SIG-M5 treated with dmso at 0.1 percent for 504 hours (cell line): ENCODE measurements around the gene AAGAB.
"Not testable (repeated sequence)": the region's sequence is repeated elsewhere in the genome, so short reads cannot be mapped to it uniquely, and the experiment has no call there.

Source experiments
- DNase-seq: peaks from one replicate; lab custom pipeline; 2025; ENCODE audit not compliant: unreplicated experiment; lab: John Stamatoyannopoulos, UW

Gene AAGAB

DNA sequence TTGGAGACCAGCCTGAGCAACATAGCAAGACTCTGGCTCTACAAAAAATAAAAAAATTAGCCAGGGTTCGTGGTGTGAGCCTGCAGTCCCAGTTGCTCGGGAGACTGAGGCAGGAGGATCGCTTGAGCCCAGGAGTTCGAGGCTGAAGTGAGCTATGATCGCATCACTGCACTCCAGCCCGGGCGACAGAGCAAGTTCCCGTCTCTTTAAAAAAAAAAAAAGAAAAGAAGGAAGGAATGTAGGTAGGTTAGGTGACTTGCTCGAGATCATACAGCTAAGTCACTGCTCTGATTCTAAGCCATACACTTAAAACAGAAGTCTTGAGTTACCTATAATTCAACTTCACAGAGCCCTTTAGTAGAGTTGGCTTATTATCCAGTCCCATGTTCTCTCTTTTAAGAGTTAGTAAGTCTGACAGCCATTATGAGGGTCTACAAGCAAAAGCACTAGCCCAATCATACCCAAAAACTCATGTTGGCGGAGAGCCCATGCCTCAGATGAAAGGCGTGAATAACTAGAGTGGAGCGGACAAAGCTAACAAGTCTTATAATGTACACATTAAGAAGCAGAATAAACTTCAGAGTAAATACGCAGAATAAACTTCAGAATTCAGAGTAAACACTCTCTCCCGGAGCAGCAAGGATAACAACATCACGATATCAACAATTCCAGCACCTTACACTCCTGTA is 768 bp downstream of the AAGAB start:
- no peak for DNase-seq

DNA sequence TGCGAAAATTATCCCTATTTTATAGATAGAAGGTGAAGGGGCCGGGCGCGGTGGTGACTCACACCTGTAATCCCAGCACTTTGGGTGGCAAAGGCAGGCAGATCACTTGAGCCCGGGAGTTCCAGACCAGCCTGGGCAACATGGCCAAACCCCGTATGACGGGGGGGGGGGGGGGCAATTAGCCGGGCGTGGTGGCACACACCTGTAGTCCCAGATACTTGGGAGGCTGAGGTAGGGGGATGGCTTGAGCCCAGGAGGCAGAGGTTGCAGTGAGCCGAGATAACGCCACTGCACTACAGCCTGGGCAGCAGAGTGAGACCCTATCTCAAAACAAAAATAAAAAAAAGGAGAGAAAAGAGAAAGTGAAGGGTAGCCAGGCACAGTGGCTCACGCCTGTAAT is 1.4 kb downstream of the AAGAB start:
- DNase-seq, result no peak

DNA sequence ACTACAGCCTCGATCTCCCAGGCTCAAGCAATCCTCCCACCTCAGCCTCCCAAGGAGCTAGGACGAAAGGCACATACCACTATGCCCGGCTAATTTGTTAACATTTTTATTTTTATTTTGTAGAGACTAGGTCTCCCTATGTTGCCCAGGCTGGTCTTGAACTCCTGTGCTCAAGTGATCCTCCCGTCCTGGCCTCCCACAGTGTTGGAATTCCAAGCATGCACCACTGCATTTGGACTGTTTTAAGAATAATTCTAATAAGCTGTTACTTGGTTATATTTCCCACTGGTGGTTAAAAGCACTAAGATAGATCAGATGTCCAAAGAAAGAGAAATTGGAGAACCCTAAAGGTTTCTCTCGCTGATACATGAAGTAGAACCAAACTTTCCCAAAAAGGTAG is 3.1 kb downstream of the AAGAB start:
- DNase-seq, result no peak

DNA sequence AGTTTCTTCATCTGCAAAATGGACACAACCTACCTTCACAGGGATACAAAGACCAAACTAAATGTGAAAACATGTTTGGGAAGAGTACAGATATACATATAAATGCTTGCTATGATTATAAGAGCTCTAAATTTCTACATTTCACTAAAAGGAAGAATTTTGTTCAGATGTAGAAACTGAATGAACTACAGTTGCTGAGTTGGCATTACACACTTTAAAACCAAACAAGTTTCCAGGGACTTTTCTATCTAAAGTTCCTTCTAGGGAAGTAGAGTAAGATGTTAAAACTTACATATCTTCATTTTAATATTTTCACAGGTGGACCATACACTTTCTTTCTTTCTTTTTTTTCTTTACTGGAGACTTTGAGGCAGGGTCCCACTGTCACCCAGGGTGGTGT is 4.6 kb downstream of the AAGAB start:
- no peak for DNase-seq

DNA sequence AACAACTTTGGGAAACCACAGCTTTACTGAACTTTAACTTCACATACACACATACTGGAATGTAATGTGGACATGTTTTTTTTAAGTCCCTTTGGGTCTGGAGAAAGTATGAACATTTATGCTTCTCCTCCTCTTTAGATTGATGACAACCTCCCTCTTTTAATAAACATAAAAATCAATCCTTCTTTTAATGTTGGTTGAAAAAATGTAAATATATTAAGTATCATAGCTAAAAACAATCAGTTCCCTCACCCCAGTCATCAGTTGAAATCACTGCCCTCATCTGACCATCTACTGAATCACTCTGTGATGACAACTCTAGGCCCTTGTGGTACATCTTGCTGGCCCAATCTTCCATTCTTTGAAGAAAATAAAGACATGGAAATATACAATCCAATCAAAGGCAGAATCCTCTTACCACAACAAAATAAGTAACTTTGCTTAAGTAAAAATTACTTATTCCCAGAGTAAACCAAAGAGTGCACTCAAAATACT is 6.4 kb downstream of the AAGAB start:
- no peak for DNase-seq

DNA sequence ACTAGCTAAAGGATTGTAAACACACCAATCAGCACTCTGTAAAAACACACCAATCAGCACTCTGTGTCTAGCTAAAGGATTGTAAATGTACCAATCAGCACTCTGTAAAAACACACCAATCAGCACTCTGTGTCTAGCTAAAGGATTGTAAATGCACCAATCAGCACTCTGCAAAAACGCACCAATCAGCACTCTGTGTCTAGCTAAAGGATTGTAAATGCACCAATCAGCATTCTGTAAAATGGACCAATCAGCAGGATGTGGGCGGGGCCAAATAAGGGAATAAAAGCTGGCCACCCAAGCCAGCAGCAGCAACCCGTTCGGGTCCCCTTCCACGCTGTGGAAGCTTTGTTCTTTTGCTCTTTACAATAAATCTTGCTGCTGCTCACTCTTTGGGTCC is 7.9 kb downstream of the AAGAB start:
- DNase-seq, result not testable (repeated sequence)

DNA sequence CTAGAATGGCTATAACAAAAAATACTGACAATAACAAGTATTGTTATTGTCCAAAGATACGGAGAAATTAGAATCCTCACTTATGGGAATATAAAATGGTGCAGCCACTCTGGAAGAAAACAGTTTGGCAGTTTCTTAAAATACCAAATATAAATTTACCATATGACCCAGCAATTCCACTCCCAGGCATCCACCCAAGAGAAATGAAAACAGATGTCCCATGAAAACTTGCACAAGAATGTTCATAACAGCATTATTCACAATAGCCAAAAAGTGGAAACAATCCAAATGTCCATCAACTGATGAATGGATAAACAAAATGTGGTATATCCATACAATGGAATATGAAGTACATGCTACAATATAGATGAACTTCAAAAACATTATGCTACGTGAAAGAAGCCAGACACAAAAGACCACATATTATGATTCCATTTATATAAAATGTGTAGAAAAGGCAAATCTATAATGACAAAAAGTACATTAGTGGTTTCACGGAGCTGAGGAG is 9.4 kb downstream of the AAGAB start:
- no peak for DNase-seq

DNA sequence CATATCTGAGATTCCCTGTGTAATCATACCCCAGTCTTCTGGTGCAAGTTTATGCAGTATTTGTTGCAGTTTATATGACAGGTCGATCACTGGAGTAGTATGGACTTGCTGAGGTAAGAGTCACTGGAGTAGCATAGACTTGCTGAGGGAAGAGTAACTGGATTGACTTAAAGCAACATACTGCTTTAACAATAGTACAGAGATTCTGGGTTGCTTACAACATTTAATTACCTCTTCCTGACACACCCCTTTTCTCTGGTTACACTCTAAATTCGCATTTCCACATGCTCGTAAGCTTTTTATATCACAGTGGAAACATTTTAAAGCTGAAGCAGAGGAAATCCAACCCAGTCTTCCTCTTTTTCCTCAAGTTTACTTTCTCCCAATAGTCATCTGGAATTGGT is 11.8 kb downstream of the AAGAB start:
- peak; percentile 69 for DNase-seq

DNA sequence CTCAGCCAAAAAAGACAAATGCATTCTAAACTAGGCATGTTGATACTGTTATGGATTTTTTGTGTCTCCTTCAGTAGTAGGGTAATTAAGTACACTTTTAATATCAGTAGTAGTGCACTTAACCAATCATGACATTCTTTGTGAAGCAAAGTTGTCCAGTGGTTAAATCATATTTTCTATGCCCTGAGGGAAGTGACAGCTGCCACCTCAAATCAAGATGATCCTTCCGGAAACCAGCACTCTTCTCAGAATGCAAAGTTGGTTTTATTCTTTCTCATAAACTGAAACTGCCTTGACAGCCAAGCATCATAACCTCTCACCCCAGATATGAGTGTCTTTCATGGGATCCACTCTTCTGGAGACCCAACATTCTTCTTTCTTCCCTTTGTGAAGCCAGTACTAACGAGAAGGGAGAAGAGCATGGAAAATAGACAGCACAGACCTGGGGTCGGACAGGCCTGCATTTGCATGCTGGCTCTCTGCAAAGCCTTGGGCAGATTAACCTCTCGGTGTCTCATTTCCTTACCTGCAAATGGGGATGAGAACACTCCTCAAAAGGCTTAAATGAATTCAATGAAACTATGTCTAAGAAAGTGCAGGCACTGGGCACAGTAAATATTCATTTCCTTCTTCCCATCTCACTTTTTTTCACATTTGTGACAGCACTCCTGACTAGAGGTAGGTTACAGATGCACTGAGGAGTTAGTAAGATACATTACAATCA is 13.2 kb downstream of the AAGAB start:
- no peak for DNase-seq

DNA sequence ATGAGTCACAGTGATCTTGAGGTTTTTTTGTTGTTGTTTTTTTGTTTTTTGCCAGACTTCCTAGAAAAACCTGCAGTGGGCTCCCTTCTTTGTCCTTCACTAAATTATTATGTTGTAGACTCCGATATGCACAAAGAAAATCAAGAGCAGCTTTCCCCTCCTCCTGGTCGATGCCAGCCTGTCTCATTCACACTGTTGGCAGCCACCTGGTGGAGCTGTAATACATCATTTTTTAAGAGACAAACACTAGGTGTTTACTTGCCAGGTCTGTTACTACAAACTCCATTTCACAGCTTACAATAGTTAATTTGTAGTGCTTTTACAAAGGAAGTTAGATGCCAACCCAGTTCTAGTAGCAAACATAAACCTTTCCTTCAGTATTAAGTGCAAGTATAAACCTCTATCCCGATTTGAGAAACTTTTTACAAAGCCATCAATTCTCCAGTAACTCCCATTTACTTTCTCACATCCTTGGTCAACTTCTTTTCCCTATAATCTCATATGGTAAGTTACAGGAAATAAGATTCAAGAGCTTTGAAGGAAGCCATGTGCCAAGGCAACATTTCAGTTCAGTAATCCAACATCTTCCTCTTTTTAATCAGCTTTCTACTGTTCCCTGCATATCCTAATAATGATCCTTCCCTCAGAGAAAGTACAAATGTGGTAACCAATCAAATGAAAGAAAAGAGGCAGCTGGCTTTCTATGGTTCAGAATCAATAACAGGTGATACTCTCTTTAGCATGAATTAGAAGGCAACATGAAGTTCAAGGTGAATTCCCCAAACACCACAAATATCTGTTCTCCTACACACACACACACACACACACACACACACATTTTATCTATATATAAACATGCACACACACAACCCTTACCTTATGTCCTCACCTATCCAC is 14.0 kb downstream of the AAGAB start:
- no peak for DNase-seq

DNA sequence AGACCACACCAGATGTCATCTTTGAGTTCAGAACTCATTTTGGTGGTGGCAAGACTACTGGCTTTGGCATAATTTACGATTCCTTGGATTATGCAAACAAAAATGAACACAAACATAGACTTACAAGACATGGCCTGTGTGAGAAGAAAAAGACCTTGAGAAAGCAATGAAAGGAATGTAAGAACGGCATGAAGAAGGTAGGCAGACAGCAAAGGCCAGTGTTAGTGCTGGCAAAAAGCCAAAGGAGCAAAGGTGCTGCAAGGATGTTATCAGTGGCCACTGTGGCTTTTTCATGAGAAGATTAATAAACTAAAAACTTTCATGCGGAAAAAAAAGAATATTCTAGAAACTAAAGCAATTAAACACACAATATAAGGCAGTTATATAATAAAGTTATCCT is 21.9 kb downstream of the AAGAB start:
- no peak for DNase-seq

DNA sequence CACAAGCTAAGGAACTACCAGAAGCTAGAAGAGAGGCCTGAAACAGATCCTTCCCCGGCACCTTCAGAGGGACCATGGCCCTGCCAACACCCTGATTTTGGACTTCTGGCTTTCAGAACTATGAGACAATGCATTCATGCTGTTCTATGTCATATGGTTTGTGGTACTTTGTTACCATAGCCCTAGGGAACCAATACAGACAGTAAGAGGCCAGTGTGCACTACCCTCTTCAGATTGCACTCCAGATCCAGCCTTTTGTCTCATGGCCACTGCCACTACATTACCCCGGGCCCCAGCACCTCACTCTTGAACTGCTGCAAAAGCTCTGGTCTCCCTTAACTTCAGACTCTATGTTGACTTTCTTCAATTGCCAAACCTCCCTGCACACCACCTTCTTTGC is 24.0 kb downstream of the AAGAB start:
- DNase-seq, result no peak

DNA sequence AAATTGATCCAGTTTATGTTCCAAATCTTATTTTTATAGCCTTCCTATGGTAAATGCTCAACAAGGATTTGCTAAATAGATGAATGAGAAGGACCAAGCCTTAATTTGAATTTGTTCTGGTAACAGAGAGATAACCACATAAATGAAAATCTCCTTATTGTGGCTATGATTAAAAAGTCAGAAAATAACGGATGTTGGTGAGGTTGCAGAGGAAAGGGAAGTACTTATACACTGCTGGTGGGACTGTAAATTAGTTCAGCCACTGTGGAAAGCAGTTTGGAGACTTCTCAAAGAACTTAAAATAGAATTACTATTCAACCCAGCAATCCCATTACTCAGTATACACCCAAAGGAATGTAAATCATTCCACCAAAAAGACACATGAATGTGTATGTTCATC is 26.2 kb downstream of the AAGAB start:
- DNase-seq, result no peak

DNA sequence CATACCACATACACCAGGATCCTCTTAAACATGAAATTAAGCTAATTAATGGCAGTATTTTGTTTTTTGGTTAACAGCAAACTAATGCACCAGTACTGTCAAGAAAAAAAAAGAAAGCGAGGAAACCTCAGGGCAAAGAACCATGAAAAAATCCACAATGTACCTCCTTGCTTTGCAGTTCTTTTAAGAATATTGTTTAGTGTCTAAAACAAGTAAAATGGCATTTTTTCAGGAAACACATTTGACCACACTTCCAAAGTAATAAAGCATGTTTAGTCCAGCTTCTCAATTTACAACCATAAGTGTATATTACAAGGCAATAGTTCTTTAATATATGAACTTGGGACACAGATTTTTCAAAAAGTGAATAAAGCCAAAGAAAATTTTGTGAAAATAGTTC is 26.6 kb downstream of the AAGAB start:
- no peak for DNase-seq

DNA sequence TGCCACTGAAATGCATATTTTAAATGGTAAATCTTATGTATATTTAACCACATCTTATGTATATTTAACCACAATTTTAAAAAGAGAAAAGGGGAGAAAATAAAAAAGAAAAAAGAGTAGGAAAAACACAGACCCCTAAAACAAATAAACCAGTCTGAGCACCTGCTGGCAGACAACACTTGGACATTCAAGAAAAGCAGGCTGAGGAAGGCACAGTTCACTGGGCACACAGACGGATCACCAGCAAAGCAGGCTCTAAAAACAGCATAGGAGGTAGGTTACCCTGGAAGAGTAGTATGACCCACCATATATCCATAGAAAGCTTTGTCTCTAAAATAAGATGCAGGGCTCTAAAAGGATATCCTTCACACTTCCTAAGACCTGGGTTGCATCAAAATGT is 27.0 kb downstream of the AAGAB start:
- no peak for DNase-seq

DNA sequence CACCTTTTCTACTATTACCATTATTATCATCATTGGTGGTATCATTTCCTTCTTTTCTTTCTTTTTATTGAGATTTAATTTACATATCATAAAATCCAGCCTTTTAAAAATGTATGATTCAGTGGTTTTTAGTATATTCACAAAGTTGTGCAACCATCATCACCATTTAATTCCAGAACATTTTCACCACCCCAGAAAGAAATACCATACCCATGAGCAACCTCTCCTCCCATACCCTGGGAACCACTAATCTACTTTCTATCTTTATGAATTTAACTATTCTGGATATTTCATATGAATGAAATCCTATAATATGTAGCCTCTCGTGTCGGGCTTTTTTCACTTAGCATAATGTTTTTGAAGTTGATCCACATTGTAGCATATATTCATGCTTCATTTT is 29.1 kb downstream of the AAGAB start:
- DNase-seq, result no peak

DNA sequence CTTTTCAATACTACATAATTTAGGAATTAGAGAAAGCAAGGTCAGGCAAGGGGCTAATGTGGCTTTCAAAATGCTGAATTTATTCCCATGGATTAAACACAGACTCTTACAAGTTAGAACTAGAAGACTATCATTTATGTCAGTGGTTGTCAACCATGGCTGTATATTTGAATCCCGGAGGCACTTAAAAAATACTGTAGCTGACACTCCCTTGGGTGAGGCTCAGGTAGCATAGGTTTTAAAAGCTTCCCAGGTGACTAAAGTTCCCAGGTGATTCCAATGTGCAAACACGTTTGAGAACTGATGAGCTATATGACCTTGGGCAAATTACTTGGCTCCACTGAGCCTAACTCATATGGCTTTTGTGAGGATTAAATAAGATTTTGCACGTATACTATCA is 29.6 kb downstream of the AAGAB start:
- DNase-seq, result no peak

DNA sequence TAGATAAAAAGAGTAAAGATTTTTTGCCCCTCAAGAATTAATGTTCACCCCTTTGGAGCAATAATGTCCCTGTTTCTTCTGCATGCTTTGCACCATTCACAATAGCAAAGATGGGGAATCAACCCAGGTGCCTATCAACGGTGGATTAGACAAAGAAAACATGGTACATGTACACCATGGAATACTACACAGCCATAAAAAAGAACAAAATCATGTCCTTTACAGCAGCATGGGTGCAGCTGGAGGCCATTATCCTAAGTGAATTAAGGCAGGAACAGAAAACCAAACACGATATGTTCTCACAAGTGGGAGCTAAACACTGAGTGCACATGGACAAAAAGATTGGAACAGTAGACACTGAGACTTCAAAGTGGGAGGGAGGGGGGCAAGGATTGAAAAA is 35.2 kb downstream of the AAGAB start:
- DNase-seq, result no peak

DNA sequence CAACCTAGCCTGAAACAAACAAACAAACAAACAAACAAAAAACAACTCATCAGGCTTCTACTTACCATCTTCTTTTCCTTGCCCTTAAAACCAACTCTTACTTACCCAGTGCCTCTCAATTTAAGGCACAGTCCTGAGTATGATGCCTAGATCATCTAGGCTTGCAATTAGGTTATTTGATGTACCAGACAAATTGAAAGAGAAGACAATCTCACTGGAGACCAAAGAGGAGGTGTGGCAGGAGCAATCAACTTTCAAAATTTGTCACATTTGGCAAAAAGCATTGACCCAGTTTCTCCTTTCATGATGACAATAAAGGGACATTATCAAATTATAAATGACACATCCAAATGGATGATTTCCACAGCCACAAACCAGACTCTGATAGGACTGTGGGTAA is 36.0 kb downstream of the AAGAB start:
- no peak for DNase-seq

DNA sequence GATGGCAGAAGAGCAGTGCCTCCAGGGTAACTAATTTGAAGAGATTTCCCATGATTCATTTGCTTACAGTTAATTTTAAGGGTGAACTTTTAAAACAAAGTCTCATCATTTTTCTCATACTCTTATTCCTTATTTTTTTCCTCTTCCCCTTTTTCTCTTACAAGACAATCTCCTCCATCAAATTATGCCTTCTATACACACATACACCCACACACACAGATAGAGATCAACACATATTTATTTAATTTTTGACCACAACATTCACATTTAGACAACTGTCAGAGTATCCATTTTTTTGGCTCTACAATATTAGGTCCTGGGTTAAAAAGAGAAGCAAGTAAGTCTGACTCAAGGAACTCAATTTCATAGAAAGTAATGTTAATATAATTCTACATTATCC is 37.6 kb downstream of the AAGAB start:
- no peak for DNase-seq

DNA sequence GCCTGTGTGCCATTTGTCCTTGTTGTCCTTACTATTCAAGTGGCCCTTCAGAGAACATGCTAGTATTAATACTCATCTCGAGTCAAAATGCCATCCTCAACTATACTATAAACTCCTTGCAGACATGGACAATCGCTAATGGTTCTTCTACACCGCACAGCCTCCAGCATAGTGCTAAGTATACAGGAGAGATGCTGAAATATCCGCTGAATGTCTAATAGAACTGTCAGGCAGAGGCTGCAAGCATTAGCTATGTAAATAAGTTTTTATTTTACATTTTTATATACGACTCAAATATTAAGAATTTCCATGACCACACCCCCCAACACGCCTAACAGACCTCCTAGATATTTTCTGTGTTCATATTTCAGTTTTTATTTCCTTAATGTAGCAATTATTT is 39.4 kb downstream of the AAGAB start:
- DNase-seq, result no peak
